ENCODE measurements around the gene TOMM20.

GRCh38 chr1:235073331-235073967, 55.2 kb downstream of the TOMM20 start:
- TF ChIP-seq, protein P1, sequence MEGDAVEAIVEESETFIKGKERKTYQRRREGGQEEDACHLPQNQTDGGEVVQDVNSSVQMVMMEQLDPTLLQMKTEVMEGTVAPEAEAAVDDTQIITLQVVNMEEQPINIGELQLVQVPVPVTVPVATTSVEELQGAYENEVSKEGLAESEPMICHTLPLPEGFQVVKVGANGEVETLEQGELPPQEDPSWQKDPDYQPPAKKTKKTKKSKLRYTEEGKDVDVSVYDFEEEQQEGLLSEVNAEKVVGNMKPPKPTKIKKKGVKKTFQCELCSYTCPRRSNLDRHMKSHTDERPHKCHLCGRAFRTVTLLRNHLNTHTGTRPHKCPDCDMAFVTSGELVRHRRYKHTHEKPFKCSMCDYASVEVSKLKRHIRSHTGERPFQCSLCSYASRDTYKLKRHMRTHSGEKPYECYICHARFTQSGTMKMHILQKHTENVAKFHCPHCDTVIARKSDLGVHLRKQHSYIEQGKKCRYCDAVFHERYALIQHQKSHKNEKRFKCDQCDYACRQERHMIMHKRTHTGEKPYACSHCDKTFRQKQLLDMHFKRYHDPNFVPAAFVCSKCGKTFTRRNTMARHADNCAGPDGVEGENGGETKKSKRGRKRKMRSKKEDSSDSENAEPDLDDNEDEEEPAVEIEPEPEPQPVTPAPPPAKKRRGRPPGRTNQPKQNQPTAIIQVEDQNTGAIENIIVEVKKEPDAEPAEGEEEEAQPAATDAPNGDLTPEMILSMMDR (IDR thresholded peaks at IDR 0.05), result no peak
- TF ChIP-seq EP300 (IDR thresholded peaks at IDR 0.05), result no peak
